HG02840 (cell line): ENCODE data around the gene RRAGC.

Experiments
- ATAC-seq: cut with Tn5 transposase; IDR thresholded peaks from one replicate; pipeline ENCODE4 v1.9.1; 2021; ENCODE audit warnings: mild to moderate bottlenecking, moderate library complexity, moderate number of reproducible peaks; ENCODE audit not compliant: unreplicated experiment, low FRiP score

RRAGC gene

DNA sequence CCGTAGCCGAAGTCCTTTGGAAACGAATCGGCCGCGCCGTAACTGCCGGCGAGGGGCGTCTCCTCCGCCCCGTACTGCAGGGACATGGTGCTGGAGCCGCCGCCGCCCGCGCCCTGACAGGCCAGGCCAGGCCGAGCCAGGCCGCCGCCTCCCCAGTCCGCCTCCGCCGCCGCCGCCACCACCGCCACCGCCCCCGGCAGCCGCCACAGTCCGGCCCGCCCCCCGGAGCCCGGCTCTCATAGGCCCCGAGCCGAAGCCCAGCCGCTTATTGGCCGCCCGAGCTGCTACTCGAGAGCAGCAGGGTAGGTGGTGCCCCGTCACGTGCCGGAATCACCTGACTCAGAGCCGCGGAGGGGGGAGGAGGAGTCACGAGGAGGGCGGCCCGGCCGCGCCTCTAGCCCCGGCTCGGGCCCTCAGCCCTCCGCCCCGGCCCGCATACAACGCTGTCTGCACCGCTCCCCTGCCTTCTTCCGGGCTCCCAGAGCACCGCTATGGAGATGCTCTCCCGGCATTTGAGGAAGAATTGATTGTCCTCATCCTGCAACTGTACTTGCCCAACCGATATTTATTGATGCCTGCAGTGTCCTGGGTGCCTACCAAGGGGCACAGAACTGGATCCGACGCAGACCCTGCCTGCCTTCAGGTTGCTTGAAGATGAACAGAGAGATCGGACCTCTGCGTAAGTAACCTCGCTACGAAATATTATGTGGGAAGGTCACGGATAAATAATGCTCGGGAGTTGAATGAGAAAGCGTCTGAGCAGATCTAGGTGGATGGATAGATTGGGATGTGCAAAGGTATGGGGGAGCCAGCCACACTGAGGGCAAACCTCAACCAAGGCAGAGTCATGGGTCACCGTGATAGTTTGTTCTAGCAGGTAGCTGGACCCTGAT is at the start of gene RRAGC:
Gene RRAGC, minus strand, starts transcription at position 212 of the 893 bp plus-strand sequence. Its CDS starts 126 bp downstream, at position 86.
- peak; percentile 89 for ATAC-seq

DNA sequence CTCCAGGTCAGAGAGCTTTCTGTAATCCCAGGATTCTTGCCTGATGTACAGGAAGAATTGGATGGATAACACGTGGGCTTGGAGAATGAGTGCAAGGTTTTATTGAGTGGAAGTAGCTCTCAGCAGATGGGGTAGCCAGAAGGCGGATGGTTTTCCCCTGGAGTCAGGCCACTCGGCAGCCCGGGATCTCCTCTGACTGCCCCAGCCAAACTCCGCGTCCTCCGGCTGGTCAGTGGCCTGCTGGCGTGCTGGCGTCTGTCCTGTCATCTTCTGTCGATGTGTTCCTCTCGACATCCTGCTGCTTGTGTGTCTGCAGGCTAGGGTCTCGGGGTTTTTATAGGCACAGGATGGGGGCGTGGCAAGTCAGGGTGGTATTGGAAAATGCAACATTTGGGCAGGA is 49.2 kb upstream of the RRAGC start:
- ATAC-seq: no peak

DNA sequence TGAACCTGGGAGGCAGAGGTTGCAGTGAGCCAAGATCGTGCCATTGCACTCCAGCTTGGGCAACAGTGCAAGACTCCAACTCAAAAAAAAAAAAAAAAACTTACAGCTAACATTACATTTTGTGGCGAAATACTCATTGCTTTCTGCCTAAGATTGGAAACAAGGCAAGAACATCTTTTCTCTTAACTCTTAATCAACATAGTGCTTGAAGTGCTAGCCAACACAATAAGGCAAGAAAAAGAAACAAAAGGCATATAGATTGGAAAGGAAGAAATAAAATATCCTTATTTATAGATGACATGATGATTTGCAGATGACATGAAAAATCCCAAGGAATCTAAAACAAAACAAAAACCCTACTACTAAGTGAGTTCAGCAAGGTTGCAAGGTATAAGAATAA is 46.4 kb upstream of the RRAGC start:
- no peak for ATAC-seq

DNA sequence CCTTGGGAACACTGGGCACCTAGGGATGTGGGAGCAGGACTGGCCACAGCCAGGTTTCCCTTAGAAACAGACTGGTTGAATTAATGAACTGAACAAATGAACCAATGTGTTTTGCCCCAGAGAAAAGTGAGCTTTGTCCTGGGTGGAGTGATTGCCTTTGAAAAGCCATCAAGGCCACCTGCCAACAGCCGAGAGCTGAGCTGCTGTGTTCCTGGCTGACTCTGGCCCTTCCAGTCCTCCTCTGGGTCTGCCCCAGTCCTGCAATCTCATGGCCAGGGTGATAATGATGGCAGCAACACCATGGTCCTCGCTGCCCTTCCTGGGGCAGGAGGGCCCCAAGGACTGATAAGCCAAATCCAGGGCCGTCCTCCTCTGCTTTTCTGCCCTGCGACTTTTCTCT is 40.0 kb upstream of the RRAGC start:
- no peak for ATAC-seq

GRCh38 chr1:38898653-38899230 is 39.2 kb upstream of the RRAGC start:
- no peak for ATAC-seq

DNA sequence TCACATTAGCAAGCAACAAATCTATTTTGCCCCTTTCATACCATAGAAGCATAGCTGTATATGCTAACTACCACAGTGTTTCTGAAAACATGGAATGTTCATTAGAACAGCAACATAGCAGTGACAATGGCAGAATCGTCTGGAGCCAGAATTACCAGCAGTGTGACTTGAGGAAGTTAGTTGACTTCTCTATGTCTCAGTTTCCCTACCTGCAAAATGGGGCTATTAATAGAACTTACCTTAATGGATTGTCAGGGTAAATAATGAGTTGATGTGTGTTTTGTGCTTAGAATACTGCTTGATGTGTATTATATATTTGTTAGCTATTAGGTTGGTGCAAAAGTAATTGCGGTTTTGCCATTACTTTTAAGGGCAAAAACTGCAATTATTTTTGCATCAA is 36.6 kb upstream of the RRAGC start:
- ATAC-seq: no peak

DNA sequence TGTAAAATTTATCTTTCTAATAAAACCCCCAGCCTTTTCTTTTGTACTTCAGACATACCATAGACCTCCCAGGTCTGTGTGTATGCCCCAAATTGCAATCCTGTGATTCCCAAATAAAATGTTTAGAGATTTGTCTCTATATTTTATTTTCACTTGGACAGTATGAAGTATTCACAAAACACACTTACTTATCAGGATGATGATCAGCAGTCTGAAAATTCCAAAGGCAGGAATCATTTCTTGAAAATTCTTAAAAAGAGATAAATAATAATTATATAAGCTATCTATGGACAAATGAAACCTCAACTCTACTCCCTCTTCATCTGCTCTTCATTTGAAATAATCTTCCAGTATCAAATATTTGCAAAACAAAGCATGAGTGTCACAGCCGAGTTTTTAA is 33.4 kb upstream of the RRAGC start:
- no peak for ATAC-seq

- ATAC-seq: no peak
Observed at GRCh38 chr1:38891753-38892152, 32.2 kb upstream of the RRAGC start.

GRCh38 chr1:38889589-38889988 is 30.0 kb upstream of the RRAGC start:
- ATAC-seq: no peak

GRCh38 chr1:38888423-38889333 is 29.1 kb upstream of the RRAGC start:
- ATAC-seq: no peak

- ATAC-seq: no peak
Observed at GRCh38 chr1:38885092-38885491, 25.5 kb upstream of the RRAGC start.

- ATAC-seq: no peak
Observed at GRCh38 chr1:38881487-38881886, 21.9 kb upstream of the RRAGC start, which contains the start of gene GJA9. TSS of gene GJA9 (minus strand) at chr1:38881587. CDS start at chr1:38876098, 5,489 bp downstream.

GRCh38 chr1:38875811-38876210 is 16.2 kb upstream of the RRAGC start:
- no peak for ATAC-seq

DNA sequence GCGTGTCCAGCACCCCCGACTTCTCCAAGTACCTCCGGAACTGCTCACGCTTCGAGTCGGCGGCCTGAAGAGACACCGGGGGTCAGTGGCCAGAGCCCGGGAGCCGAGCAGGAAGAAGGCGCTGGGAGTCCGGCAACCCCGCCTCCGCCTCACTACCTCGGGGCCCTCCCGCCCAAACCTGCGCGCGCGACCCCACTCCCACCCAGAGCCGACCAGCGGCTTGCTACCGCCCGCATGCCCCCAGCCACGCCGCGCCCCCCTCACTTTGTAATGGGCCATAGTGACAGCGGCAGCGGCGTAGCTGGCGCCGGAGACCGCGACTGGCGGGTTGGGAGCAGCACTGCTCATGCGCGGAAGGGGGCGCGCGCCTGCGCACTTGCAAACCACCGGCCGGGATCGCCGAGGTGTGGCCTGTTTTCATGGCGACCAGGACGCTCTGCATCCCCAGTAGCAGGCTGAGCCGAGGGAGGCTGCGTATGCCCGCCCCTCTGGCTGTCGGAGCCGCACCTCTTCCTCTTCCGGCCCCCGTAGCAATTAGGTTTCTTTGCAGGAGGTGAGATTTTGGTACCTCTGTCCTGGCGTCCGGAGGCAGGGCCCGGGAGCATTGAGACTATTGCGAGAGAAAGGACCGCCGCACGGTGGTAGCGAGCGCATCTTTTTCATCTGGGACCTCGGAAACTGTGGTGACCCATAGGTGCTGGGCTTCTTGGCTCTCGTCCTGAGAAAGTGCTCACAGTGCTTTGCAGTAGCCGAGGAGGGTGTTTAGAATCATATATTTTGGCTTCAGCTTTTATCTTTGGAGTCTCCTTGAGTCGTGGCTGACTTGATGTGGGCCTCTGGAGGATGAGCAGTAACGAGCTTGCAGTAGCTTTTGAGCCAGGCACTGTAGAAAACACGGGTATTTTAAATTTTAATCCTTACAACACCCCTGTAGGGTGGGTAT is 13.7 kb upstream of the RRAGC start, which contains the start of gene MYCBP:
Gene MYCBP, minus strand, starts transcription at position 322 of the 943 bp plus-strand sequence. Its CDS starts 43 bp downstream, at position 279.
- peak; percentile 99 for ATAC-seq

DNA sequence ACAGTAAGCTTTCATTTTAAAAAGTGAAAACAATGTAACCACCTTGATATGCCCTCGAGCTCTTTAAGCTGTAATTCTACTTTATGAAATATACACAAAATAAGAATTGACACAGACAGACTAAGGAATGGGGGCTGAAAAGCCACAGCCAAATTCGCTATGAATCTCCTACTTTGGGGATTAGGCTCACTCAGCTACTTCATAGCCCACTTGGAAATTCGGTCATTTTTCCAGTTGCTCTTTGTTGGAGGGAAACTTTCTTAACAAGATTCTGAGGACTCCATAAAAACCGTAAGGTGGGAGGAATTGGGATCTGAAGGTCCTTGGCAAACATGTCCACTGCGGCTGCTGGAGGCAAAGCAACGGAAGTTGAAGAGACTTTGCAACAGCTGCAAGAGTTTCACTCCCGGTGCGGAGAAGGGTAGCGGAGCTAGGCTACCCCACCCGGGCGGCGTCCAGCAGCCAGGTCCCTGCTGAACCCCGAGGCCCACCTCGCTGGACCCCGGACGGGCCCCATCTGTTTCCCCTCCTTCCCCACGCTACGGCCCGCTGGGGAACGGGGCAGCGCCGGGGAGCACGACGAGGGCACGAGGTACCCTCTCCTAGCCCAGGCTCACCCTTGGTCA is 12.9 kb upstream of the RRAGC start:
- ATAC-seq: peak; percentile 24

DNA sequence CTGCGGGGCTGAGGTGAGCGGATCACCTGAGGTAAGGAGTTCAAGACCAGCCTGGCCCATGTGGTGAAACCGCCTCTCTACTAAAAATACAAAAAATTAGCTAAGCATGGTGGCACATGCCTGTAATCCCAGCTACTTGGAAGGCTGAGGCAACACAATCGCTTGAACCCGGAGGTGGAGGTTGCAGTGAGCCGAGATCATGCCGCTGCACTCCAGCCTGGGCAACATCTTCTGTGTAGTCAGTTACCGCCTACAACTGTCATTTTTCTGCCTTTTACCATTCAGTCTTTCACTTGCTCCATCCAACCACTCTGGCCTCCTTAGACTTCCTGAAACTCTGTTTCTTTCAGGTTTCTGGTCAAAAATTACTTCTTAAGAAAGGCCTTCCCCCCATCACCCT is 11.4 kb upstream of the RRAGC start:
- no peak for ATAC-seq

DNA sequence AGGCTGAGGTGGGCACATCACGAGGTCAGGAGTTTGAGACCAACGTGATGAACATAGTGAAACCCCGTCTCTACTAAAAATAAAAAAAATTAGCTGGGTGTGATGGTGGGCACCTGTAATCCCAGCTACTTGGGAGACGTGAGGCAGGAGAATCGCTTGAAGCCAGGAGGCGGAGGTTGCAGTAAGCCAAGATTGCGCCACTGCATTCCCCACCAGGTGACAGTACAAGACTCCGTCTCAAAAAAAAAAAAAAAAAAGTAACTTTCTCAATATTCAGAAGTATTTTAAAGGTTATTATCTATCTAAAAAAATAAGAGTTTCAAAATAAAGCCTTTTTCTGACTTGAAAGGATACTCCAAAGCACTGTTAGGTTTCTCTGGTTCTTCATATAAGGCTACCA is 7.6 kb upstream of the RRAGC start:
- ATAC-seq: no peak

GRCh38 chr1:38865112-38865715 is 5.6 kb upstream of the RRAGC start:
- ATAC-seq: no peak

DNA sequence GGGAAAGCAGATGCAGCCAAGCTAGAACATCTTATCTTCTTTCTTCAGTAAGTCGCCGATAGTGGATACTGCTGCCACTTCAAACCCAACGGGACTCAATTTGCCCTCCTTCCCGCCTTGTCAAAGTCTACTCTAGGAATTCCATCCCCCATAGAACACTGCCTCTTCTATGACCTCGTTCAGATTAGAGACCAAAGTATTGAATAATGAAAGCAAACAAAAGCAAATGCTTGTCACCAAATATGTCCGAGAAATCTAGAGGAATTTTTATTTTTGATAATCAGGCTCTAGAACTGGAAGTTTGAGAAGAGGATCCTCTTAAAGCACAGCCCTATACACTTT is 853 bp upstream of the RRAGC start:
- no peak for ATAC-seq
